CD4-positive, alpha-beta T cell treated with Interleukin-6 for 4 hours (primary cell): Measurements from ENCODE around the gene GAS7.
"Not testable (repeated sequence)": the region's sequence is repeated elsewhere in the genome, so short reads cannot be mapped to it uniquely, and the experiment has no call there.

Experiments
- DNase-seq: peaks from one replicate; pipeline ENCODE4 v3.0.0-alpha.2; 2020; ENCODE audit warnings: mixed read lengths

Gene GAS7

GRCh38 chr17:10069301-10069700, 129.1 kb downstream of the GAS7 start:
- no peak for DNase-seq

DNA sequence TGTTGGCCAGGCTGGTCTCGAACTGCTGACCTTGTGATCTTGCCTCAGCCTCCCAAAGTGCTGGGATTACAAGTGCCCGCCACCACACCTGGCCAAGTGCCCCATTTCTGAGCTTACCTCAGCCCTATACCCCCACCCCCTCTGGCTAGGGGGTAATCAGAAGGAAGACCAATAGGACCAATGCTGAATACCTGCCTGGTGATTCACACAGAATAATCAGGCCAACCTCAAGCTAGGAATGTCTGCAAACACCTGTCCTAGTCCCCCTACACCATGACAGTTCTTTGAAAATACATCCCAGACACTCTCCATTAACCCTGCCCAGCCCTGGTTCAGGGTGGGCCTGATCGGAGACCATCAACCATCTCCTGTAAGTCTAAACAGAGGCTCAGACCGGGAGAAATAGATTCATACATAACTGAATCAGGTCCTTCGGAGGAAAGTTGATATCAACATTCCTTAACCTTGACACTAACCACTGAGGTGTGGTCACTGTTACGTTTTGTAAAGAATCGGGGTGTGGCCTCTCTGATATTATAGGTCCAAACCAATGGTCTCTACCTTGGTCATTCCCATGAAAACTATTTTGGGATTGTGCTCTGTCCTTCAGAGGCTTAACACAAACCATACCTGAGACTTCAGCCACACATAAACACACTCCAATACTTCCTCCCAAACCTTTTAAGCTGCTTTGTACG, 130.8 kb downstream of the GAS7 start:
- no peak for DNase-seq

- no peak for DNase-seq
Measured at GRCh38 chr17:10064536-10064935, 133.9 kb downstream of the GAS7 start.

DNA sequence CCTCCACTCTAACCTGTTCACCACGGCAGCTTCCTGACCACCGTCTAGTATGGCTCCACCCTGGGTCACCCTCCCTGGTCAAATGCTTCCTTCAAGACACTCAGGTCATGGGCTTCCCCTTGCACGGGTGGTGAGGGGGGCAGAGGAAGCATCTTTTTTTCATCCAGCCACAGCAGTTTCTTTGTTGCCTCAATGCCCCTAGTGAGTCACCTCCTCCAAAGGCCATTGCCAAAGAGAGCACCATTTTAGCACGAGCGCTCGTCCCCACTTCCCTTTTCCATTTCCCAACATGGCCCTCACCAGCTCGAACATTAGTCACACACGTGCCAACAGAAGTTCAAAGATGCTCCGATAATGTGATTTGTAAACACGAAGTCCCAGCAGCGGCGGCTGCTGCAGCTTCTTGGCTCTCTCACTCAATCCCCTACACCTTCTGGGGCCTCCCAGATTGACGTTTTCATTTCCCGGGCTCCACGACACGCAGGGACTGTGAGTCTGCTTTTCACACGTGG, 134.6 kb downstream of the GAS7 start:
- no peak for DNase-seq

GRCh38 chr17:10062691-10063385, 135.6 kb downstream of the GAS7 start:
- no peak for DNase-seq

- no peak for DNase-seq
Measured at GRCh38 chr17:10061111-10061845, 137.1 kb downstream of the GAS7 start.

- no peak for DNase-seq
Measured at GRCh38 chr17:10060526-10060925, 137.9 kb downstream of the GAS7 start.

GRCh38 chr17:10059684-10060211, 138.7 kb downstream of the GAS7 start:
- DNase-seq: no peak

DNA sequence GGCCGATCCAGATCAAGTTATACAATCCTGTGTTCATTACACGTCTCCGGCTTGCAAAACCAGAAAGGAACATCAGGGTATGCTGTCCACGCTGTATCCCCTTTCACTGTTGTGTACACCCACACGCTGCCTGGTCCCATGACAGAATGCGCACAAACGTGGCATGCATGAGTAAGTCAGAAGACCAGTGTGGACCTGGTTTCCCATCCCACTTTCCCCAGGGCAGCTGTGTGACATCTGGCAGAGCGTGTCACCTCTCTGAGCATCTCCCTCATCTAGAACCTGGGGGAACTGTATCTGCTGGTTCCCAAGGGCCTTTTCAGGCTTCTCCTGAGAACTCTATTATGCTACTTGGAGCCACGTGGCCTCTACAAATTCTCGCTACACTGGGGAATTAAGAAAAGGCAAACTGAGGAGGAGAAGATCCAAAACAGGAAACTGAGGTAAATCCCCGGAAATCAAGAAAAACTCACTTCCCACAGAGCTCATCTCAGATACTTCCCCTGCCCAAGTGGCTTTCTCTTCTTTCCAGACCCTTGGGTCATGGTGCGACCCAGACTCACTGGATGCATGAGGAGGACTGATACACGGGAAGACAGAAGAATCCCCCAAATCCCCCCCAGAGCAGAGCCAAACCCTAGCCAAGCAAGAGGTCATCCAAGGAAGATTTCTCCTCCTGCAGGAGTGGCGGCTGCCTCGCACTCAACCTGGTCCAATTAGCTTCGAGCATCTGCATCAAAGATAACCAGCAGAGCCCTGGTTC, 139.3 kb downstream of the GAS7 start:
- no peak for DNase-seq

- DNase-seq: not testable (repeated sequence)
Measured at GRCh38 chr17:10057466-10057865, 140.9 kb downstream of the GAS7 start.

- DNase-seq: no peak
Measured at GRCh38 chr17:10055262-10055975, 143.0 kb downstream of the GAS7 start.

GRCh38 chr17:10053782-10054540, 144.4 kb downstream of the GAS7 start:
- no peak for DNase-seq

DNA sequence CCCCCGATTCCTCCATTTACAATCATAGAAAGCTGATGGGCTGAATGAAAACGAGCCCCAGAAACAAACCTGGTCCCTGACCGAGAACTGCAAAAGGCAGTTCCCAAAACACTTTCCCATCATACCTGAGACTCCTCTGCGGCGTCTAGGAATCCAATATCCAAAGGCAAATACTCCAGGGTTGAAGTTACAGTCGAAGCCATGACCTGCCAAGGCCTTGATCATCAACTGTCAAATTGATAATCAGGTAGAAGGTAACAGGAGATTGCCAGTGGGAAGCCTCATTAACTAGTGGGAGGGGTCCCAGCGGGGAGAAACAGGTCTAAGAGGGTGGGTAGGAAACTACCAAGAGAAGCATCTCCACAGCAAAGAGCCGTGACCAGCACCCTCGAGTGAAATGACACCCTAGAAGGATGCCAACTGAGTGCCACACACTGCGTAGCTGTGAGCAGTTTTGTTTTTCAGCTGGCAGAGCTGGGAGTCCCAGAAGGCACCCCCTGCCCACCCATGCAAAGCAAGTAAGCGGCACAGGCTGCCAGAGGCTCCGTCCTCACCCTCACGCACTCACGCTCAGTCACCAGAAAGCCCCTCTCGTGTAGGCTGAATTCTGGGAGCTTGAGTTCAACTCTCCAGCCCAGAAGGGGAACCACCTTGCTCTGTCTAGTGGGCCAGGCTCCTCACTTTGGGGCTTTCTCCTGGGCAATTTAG, 146.1 kb downstream of the GAS7 start:
- no peak for DNase-seq

- no peak for DNase-seq
Measured at GRCh38 chr17:10051112-10051511, 147.3 kb downstream of the GAS7 start.

DNA sequence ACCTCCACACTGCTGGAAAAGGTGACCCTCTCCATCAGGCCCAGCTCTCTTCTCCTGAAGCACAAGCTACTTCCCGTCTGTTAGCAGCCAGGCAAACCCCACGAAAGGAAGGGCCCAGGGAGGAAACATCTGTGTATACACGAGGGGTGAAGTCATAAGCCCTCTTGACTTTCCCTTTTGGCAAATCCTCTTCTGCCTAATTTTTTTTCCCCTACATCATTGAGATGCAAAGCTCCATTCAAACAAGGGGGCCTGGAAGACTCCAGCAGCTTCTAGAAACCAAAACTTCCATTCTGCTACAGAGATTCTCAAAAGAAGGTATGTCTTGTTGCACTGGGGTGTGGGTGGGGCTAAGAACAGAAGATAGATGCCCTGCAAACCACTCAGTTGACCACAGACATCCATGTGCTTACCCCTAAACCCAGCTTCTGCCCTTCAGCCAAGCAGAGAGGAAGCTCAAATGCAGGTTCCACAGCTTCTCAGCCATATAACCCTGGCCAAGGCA, 147.8 kb downstream of the GAS7 start:
- no peak for DNase-seq

DNA sequence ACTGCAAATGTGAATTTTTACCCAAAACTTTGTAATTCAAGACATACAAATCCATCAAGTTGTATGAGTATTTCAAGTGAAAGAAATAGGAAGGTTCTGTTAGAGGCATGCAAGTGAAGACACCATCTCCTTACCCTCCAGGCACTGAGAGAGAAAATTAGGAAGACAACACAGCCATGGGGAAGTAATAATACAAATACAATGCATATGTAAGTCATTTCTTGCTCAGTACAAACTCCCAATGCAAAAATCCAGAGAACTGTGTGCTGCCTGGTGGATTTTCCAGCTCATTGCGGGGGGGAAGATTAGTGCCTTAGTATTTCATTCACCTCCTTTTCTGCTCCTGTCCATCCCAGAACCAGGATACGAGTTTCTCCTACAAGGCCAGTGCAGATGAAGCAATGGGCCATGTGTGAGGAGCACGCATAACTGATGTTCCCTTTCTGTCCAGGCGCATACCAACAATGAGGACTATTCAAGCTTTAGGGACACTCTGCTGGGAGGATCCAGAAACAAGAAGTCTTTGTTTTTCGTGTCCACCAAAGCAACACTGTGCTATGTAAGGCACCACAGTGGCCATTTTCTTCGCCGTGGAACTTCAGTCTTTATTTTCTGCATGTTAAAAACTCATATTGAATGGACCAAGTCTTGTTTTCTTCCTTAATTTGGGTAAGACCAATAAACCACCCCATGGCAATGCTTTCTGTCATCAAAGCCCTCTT, 149.6 kb downstream of the GAS7 start:
- no peak for DNase-seq

DNA sequence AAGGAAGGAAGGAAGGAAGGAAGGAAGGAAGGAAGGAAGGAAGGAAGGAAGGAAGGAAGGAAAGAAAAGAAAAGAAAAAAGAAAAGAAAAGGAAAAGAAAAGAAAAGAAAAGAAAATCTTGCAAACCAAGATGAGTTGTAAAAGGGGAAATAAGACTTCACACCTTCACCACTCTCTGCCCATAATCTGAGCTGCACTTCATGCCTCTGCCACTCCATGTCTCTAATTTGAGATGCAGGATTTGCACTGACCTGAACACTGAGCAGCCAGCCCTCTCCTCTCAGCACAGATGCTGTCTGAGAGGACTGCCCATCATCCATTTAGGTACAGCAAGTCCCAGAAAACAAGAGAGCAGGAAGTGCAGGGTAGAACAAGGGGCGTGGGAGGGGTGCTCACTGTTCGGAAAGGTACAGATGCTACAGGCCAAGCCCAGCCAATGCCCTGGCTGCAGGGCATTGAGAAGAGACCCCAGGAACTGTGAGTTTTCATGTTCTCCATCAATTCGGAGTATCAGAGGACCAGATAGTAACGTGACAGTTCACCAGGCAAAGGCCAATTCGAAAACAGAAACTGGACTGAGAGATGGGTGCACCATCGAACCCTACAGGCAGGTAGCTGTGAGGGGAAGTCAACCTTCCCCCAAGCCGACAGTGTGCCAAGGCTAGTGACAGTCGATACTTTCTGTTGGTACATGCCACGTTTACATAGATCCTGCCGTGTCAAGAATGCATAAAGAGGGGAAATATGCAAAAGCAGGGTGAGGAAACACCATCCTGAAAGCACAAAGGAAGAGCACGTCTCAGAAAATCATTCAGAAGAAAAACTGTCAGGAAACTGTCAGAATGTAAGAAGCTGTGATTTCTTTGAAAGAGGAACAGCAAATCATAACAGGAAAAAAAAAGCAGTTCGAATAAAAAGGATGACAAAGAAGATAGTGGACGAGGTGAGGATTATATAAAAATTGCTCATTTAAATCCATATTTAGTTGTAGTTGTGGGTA, 151.3 kb downstream of the GAS7 start:
- no peak for DNase-seq
